RWPE2 (cell line): ENCODE measurements around the gene DENND1A.
"Not testable (repeated sequence)": the region's sequence is repeated elsewhere in the genome, so short reads cannot be mapped to it uniquely, and the experiment has no call there.

ENCODE experiments used
- ATAC-seq: fragments of 200-7000 bp; cut with Tn5 transposase; 3 replicates; pipeline ENCODE4 v1.9.1; 2021; ENCODE audit warnings: low read depth
- DNase-seq: peaks from one replicate; pipeline ENCODE4 v3.0.0-alpha.2; 2020; ENCODE audit warnings: low spot score
- H3K27ac ChIP-seq: fragments of 450-650 bp; 2 replicates; pipeline ENCODE4 v1.5.1; 2017; ENCODE audit warnings: mild to moderate bottlenecking; ENCODE audit not compliant: poor library complexity, severe bottlenecking
- H3K27me3 ChIP-seq: fragments of 250-450 bp; sonication (Bioruptor Pico); 2 replicates; pipeline ENCODE4 v1.5.1; 2021; ENCODE audit warnings: mild to moderate bottlenecking, moderate library complexity; ENCODE audit not compliant: insufficient read depth, poor library complexity, severe bottlenecking
- H3K36me3 ChIP-seq: fragments of 250-450 bp; sonication (Bioruptor Pico); 2 replicates; pipeline ENCODE4 v1.5.1; 2020; ENCODE audit warnings: low read depth, mild to moderate bottlenecking, moderate library complexity
- H3K4me1 ChIP-seq: fragments of 250-450 bp; sonication (Bioruptor Pico); 2 replicates; pipeline ENCODE4 v1.5.1; 2021; ENCODE audit warnings: mild to moderate bottlenecking, moderate library complexity; ENCODE audit not compliant: insufficient read depth, poor library complexity, severe bottlenecking
- H3K4me3 ChIP-seq: fragments of 250-450 bp; sonication (Bioruptor Pico); 2 replicates; pipeline ENCODE4 v1.5.1; 2021; ENCODE audit warnings: mild to moderate bottlenecking, moderate library complexity; ENCODE audit not compliant: severe bottlenecking
- H3K9me3 ChIP-seq: fragments of 250-450 bp; sonication (Bioruptor Pico); 2 replicates; pipeline ENCODE4 v1.5.1; 2021; ENCODE audit warnings: mild to moderate bottlenecking, moderate library complexity; ENCODE audit not compliant: severe bottlenecking
- CTCF ChIP-seq: fragments of 450-650 bp; IDR thresholded peaks from one replicate; pipeline ENCODE4 v1.5.1; 2017; ENCODE audit warnings: mild to moderate bottlenecking, moderate library complexity; ENCODE audit not compliant: poor library complexity, severe bottlenecking

DENND1A gene

GRCh38 chr9:123400926-123401503 is 528.9 kb downstream of the DENND1A start:
- Histone ChIP-seq H3K27me3 (no peaks in the 10 kb centered on the region), H3K27ac (no peak overlapping the region), H3K4me3 (no peak overlapping the region), H3K9me3 (no peaks in the 10 kb centered on the region), H3K4me1 (no peaks in the 10 kb centered on the region), H3K36me3 (0 out of 2 replicates have a peak, but pooled peaks cover 3% of the 10 kb centered on the region)
- no peak for TF ChIP-seq CTCF
- ATAC-seq (no peak), DNase-seq (no peak)

DNA sequence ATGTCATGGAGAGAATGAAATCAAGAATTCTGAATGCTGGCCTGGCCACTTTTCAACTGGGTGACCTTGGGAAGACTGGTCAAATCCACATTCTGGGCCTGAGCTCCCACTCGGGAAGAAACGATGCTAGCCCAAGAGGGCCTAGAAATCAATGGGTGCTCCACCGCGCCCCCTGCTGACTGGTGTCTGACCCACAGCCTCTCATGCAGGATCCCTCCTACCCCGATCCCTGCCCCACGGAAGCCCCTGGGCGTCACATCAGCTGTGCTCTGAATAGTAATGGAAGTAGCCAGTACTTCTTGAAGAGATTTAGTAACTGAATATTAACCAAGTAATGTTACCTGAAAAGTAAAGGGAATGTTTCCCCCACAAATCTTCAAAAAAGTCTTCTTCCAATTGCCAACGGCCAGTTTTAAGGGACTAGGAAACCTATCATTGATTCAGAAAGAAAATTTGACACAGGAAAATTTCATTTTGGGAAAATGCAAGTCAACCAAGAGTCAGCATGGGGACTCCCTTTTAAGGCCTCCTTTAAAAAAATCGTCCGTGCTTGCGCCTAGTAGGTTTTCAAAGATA is 530.0 kb downstream of the DENND1A start:
- peak; percentile 36 for TF ChIP-seq CTCF
- Histone ChIP-seq H3K36me3 (0 out of 2 replicates have a peak, but pooled peaks cover 3% of the 10 kb centered on the region), H3K27me3 (no peaks in the 10 kb centered on the region)

GRCh38 chr9:123398938-123399337 is 531.0 kb downstream of the DENND1A start:
- H3K4me3 ChIP-seq, H3K9me3 ChIP-seq, H3K4me1 ChIP-seq, ATAC-seq, DNase-seq, H3K36me3 ChIP-seq, H3K27ac ChIP-seq, H3K27me3 ChIP-seq: not testable (repeated sequence)

More for the DNA sequence above, 530.0 kb downstream of the DENND1A start:
- no peak overlapping the region for H3K27ac ChIP-seq
- no peak overlapping the region for H3K4me3 ChIP-seq
- H3K9me3 ChIP-seq, result no peaks in the 10 kb centered on the region
- no peak for DNase-seq
- ATAC-seq, result no peak
- no peaks in the 10 kb centered on the region for H3K4me1 ChIP-seq

DNA sequence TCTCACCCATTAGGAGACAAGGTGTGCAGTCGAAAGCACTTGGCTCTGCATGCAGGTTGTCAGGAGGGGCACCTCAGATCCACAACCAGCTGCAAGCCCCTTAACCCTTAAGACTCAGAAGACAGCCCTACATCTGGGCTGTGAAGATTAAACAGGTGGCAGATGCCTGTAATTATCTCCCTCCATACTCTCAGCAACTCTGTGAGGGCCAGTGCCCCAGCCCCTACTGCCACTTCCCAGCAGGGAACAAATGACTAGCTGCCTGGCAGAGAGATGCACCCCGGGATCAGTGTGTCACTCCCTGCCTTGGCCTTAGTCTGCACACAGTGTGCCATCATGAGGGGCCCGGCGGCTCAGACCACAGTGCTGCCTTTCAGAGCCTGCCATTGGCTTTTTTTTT is 532.0 kb downstream of the DENND1A start:
- Histone ChIP-seq H3K4me3 (no peak overlapping the region), H3K36me3 (0 out of 2 replicates have a peak, but pooled peaks cover 3% of the 10 kb centered on the region), H3K9me3 (peaks cover 1% of the 10 kb centered on the region), H3K27ac (no peak overlapping the region), H3K4me1 (no peaks in the 10 kb centered on the region), H3K27me3 (no peaks in the 10 kb centered on the region)
- TF ChIP-seq CTCF, result no peak
- ATAC-seq (no peak), DNase-seq (no peak)

- Histone ChIP-seq H3K4me3 (no peak overlapping the region), H3K4me1 (no peaks in the 10 kb centered on the region), H3K27me3 (no peaks in the 10 kb centered on the region), H3K9me3 (peaks cover 5% of the 10 kb centered on the region), H3K27ac (no peak overlapping the region), H3K36me3 (0 out of 2 replicates have a peak, but pooled peaks cover 3% of the 10 kb centered on the region)
- DNase-seq, result no peak
- TF ChIP-seq CTCF, result no peak
- ATAC-seq, result no peak; the same call in 2 of the 3 replicates
Observed at GRCh38 chr9:123395689-123396511, 534.0 kb downstream of the DENND1A start.
